Measurements from ENCODE around the gene HOXB3.

The HOXB3 gene

GRCh38 chr17:48575066-48575582 is 14.9 kb downstream of the HOXB3 start (continued):
- 0 out of 2 replicates have a peak, but pooled peaks have one; percentile 61 for TF ChIP-seq ZNF645 (tag by site-specific recombination; IDR thresholded peaks at IDR 0.05)
- TF ChIP-seq ZNF510 (tag by site-specific recombination; IDR thresholded peaks at IDR 0.05; ENCODE audit: insufficient replicate concordance): no peak
- peak; percentile 71 for TF ChIP-seq OVOL3 (tag by site-specific recombination; IDR thresholded peaks at IDR 0.05)
- TF ChIP-seq ZNF571 (tag by site-specific recombination; IDR thresholded peaks at IDR 0.05): no peak
- TF ChIP-seq ZNF596 (tag by site-specific recombination; IDR thresholded peaks at IDR 0.05): peak; percentile 59; the same call in 1 of the 2 replicates
- TF ChIP-seq ZEB2 (tag by site-specific recombination; IDR thresholded peaks at IDR 0.05): peak; percentile 94
- no peak for TF ChIP-seq ZNF626 (tag by site-specific recombination; IDR thresholded peaks at IDR 0.05)
- peak; percentile 47; the same call in 1 of the 2 replicates for TF ChIP-seq KLF9 (tag by site-specific recombination; IDR thresholded peaks at IDR 0.05; ENCODE audit: low read depth)
- no peak for TF ChIP-seq SCRT2 (tag by site-specific recombination; IDR thresholded peaks at IDR 0.05)
- TF ChIP-seq GLI2 (tag by site-specific recombination; IDR thresholded peaks at IDR 0.05; ENCODE audit: borderline replicate concordance, low read depth): peak; percentile 76
- TF ChIP-seq ZNF677 (tag by site-specific recombination; IDR thresholded peaks at IDR 0.05): no peak
- TF ChIP-seq ZNF558 (tag by site-specific recombination; IDR thresholded peaks at IDR 0.05): 0 out of 2 replicates have a peak, but pooled peaks have one; percentile 10
- TF ChIP-seq ZNF791 (tag by site-specific recombination; IDR thresholded peaks at IDR 0.05): no peak
- peak; percentile 26; the same call in 1 of the 2 replicates for TF ChIP-seq ZFHX2 (tag by site-specific recombination; conservative IDR thresholded peaks at IDR 0.05)
- TF ChIP-seq ZNF302 (tag by site-specific recombination; IDR thresholded peaks at IDR 0.05; ENCODE audit: low read depth): no peak
- peak; percentile 37 for TF ChIP-seq ZNF146 (tag by site-specific recombination; IDR thresholded peaks at IDR 0.05)
- no peak for TF ChIP-seq GLI4 (tag by site-specific recombination; IDR thresholded peaks at IDR 0.05)
- TF ChIP-seq ZNF239 (tag by site-specific recombination; IDR thresholded peaks at IDR 0.05): no peak
- no peak for TF ChIP-seq ZNF362 (tag by site-specific recombination; IDR thresholded peaks at IDR 0.05)
- no peak for TF ChIP-seq EGR2 (tag by site-specific recombination; IDR thresholded peaks at IDR 0.05; ENCODE audit: low read depth)
- no peak for TF ChIP-seq ZNF324 (tag by site-specific recombination; IDR thresholded peaks at IDR 0.05)
- no peak for TF ChIP-seq ZNF776 (tag by site-specific recombination; IDR thresholded peaks at IDR 0.05; ENCODE audit: borderline replicate concordance)
- TF ChIP-seq, protein P1, sequence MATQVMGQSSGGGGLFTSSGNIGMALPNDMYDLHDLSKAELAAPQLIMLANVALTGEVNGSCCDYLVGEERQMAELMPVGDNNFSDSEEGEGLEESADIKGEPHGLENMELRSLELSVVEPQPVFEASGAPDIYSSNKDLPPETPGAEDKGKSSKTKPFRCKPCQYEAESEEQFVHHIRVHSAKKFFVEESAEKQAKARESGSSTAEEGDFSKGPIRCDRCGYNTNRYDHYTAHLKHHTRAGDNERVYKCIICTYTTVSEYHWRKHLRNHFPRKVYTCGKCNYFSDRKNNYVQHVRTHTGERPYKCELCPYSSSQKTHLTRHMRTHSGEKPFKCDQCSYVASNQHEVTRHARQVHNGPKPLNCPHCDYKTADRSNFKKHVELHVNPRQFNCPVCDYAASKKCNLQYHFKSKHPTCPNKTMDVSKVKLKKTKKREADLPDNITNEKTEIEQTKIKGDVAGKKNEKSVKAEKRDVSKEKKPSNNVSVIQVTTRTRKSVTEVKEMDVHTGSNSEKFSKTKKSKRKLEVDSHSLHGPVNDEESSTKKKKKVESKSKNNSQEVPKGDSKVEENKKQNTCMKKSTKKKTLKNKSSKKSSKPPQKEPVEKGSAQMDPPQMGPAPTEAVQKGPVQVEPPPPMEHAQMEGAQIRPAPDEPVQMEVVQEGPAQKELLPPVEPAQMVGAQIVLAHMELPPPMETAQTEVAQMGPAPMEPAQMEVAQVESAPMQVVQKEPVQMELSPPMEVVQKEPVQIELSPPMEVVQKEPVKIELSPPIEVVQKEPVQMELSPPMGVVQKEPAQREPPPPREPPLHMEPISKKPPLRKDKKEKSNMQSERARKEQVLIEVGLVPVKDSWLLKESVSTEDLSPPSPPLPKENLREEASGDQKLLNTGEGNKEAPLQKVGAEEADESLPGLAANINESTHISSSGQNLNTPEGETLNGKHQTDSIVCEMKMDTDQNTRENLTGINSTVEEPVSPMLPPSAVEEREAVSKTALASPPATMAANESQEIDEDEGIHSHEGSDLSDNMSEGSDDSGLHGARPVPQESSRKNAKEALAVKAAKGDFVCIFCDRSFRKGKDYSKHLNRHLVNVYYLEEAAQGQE (tag by site-specific recombination; IDR thresholded peaks at IDR 0.05): no peak
- no peak for TF ChIP-seq ZNF585B (tag by site-specific recombination; IDR thresholded peaks at IDR 0.05)
- no peak for TF ChIP-seq ZNF211 (tag by site-specific recombination; IDR thresholded peaks at IDR 0.05; ENCODE audit: low read depth)
- no peak for TF ChIP-seq ZNF530 (tag by site-specific recombination; IDR thresholded peaks at IDR 0.05; ENCODE audit: low read depth)
- TF ChIP-seq ZNF76 (tag by site-specific recombination; IDR thresholded peaks at IDR 0.05; ENCODE audit: borderline replicate concordance, low read depth): peak; percentile 35; the same call in 1 of the 2 replicates
- TF ChIP-seq ZNF248 (tag by site-specific recombination; IDR thresholded peaks at IDR 0.05): no peak
- peak; percentile 76; the same call in 1 of the 2 replicates for TF ChIP-seq ZNF561 (tag by site-specific recombination; IDR thresholded peaks at IDR 0.05; ENCODE audit: borderline replicate concordance)
- peak; percentile 59; the same call in 1 of the 2 replicates for TF ChIP-seq ZSCAN30 (tag by site-specific recombination; IDR thresholded peaks at IDR 0.05)
- TF ChIP-seq KLF16 (tag by site-specific recombination; IDR thresholded peaks at IDR 0.05): no peak
- peak; percentile 85; the same call in 1 of the 2 replicates for TF ChIP-seq ZNF391 (tag by site-specific recombination; IDR thresholded peaks at IDR 0.05; ENCODE audit: borderline replicate concordance, low read depth)
- TF ChIP-seq, protein P2, sequence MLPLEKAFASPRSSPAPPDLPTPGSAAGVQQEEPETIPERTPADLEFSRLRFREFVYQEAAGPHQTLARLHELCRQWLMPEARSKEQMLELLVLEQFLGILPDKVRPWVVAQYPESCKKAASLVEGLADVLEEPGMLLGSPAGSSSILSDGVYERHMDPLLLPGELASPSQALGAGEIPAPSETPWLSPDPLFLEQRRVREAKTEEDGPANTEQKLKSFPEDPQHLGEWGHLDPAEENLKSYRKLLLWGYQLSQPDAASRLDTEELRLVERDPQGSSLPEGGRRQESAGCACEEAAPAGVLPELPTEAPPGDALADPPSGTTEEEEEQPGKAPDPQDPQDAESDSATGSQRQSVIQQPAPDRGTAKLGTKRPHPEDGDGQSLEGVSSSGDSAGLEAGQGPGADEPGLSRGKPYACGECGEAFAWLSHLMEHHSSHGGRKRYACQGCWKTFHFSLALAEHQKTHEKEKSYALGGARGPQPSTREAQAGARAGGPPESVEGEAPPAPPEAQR (tag by site-specific recombination; IDR thresholded peaks at IDR 0.05): no peak
- no peak for TF ChIP-seq SCRT1 (tag by site-specific recombination; IDR thresholded peaks at IDR 0.05; ENCODE audit: borderline replicate concordance)
- TF ChIP-seq ZNF621 (tag by site-specific recombination; IDR thresholded peaks at IDR 0.05): no peak
- no peak for TF ChIP-seq ZNF157 (tag by site-specific recombination; IDR thresholded peaks at IDR 0.05)

All from HEK293 (cell line).